ENCODE measurements around the gene UBC. TPM values are rescaled to one million over a fixed set of nuclear protein-coding genes. Genes with fewer than 3 reads are reported as not detected.
"Not testable (repeated sequence)": the region's sequence is repeated elsewhere in the genome, so short reads cannot be mapped to it uniquely, and the experiment has no call there.

The UBC gene
- total RNA-seq, 1 donor from 2014 or later, result 2,732 TPM

DNA sequence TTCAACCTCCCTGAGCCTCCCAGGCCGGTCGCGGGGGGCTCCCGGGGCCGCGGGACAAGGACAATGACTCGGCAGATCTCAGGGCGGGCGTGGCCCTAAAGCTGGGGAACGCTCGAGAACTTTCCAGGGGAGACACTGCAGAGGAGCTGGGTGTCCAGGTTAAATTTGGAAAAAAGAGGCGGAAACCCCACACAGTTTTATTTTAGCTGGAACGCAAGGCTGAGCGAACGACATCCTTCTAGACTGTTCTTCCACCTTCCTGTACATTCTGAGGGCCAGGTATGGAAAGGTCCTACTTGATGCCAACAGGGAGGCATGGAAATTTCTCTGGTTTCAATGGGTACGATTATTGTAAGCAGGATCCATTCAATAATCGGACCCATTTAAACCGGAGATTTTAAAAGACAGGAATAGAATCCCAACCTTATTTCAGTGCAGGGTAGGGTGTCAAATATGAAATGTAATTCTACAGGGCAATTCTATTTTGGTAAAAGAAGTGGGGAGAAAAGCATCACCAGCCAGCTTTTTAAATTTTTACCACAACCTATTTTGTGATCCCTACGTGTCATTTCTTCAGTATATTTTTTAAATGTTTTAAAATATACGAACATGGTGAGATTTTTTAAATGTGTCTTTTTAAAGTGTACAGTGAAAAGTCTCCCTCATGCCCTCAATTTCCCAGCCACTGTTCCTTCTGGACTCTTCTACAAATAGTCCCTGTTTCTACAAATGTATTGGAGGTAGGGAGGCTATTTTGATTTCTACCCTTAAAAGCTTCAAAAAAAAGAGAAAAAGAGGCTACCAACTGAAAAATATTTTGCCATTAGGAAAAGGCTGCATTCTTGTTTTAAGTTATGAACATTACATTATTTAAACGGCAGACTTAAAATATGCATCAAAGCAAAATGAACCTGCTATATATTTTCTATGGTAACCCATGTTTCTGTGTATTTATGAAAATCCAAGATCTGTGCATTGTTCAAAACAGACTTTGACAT, 1.1 kb upstream of the UBC start:
- DNase-seq (ENCODE audit: low read depth), result no peak

DNA sequence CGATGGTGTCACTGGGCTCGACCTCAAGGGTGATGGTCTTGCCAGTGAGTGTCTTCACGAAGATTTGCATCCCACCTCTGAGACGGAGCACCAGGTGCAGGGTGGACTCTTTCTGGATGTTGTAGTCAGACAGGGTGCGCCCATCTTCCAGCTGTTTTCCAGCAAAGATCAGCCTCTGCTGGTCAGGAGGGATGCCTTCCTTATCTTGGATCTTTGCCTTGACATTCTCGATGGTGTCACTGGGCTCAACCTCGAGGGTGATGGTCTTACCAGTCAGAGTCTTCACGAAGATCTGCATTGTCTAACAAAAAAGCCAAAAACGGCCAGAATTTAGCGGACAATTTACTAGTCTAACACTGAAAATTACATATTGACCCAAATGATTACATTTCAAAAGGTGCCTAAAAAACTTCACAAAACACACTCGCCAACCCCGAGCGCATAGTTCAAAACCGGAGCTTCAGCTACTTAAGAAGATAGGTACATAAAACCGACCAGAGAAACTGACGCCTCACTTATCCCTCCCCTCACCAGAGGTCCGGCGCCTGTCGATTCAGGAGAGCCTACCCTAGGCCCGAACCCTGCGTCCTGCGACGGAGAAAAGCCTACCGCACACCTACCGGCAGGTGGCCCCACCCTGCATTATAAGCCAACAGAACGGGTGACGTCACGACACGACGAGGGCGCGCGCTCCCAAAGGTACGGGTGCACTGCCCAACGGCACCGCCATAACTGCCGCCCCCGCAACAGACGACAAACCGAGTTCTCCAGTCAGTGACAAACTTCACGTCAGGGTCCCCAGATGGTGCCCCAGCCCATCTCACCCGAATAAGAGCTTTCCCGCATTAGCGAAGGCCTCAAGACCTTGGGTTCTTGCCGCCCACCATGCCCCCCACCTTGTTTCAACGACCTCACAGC, 717 bp downstream of the UBC start:
- peak; percentile 64 for DNase-seq (ENCODE audit: low read depth)

DNA sequence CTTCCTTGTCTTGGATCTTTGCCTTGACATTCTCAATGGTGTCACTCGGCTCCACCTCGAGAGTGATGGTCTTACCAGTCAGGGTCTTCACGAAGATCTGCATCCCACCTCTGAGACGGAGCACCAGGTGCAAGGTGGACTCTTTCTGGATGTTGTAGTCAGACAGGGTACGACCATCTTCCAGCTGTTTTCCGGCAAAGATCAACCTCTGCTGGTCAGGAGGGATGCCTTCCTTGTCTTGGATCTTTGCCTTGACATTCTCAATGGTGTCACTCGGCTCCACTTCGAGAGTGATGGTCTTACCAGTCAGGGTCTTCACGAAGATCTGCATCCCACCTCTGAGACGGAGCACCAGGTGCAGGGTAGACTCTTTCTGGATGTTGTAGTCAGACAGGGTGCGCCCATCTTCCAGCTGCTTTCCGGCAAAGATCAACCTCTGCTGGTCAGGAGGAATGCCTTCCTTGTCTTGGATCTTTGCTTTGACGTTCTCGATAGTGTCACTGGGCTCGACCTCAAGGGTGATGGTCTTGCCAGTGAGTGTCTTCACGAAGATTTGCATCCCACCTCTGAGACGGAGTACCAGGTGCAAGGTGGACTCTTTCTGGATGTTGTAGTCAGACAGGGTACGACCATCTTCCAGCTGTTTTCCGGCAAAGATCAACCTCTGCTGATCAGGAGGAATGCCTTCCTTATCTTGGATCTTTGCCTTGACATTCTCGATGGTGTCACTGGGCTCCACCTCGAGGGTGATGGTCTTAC, 1.7 kb downstream of the UBC start:
- DNase-seq (ENCODE audit: low read depth), result not testable (repeated sequence)

DNA sequence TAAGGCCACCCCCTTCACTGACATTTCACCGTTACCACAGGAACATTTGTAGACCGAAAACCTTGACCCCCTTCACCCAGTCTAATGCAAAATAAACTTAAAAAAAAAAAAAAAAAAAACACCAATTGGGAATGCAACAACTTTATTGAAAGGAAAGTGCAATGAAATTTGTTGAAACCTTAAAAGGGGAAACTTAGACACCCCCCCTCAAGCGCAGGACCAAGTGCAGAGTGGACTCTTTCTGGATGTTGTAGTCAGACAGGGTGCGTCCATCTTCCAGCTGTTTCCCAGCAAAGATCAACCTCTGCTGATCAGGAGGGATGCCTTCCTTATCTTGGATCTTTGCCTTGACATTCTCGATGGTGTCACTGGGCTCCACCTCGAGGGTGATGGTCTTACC, 2.9 kb downstream of the UBC start:
- not testable (repeated sequence) for DNase-seq (ENCODE audit: low read depth)

DNA sequence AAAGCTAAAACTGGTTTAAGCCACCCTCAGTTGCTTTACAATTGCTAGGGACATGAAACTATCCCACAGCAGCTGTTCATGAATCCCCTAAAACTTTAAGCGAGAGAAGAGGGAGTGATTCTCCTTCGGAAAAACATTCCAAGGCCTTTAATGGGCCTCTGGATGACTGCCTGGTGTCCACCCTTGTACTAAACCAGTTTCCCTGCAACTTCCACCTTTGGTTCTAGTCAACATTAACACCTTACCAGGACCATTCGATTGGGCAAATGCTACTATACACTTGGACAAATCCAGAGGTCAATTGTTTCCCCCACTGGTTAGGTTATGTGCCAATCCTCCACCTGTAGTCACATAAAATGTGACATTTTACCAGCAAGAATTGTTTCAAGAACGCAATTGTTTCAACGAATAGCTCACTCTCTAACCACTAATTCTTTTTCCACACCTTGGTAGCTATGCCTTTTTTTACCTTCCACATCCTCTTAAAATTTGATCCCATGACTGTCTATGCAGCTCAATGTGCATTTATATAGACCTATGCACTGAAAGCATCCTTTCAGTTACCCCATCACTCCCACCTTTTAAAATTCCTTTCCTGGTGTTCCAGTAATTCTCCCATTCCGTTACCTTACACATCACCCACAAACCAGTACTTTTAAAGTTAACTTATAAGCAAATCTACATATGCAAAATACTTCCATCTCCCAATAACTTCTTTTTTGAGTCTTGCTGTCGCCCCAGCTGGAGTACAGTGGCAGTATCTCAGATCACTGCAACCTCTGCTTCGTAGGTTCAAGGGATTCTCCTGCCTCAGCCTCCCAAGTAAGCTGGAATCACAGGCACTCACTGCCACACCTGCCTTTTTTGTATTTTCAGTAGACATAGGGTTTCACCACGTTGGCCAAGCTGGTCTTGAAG, 3.6 kb downstream of the UBC start:
- peak; percentile 50 for DNase-seq (ENCODE audit: low read depth)

DNA sequence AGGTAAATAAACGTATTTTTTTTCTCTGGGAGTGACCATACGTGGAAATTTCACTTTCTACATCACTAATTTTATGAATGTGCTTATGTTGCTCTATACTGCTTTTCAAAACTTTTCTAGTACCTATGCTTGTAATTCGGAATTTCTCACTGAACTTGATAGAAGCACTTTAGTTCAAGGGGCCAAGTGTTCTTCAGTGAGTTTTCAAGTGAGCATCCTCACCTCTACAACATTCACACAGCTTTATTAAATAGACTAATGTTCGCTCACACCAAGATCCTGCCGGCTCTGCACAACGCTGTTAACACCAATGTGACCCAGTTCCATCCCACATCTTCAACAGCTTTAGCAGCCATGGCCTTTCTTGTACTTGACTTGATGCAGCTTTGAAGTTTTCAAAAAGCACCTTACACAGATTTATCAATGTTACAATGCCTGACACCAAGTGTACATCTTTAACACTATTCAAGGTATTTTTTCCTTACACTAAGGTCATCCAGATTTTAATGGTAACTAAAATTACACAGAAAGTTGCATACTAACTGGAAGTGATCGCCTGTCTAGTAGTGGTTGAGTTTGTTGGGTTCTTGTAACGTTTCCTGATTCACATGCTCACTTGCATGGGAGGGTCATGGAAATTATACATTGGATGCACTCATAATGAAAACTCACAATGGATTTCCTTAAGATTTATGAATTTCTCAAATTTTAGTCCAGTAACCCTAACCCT, 4.5 kb downstream of the UBC start:
- peak; percentile 70 for DNase-seq (ENCODE audit: low read depth)

DNA sequence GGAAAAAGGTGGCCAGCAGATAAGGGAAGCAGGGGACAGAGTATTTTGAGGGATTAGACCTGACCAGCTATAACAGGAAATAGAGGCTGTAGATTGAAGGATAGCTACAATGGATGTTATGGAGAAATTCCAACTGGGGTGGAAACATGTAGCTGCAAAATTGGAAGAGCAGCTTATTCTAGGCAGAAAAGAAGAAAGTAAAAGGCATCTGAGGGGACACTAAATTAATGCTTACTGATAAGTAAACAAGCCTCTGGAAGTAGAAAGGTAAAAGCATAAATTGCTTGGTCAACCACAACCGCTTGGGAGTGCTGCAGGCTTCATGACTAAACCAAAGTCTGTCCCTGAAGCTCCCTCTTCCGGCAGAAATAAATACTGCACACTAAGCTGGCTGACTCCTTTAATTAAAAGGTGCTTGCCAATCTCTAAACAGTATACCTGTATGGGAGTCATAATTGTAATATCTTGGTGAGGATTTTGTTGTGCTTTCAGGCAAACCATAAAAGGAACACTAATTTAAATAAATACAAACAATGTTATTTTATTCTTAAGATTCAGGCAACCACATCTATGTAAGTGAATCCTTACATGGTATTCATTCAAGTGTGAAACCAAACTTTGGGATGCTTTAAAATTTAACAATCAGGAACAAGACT, 7.7 kb downstream of the UBC start:
- peak; percentile 96 for DNase-seq (ENCODE audit: low read depth)

DNA sequence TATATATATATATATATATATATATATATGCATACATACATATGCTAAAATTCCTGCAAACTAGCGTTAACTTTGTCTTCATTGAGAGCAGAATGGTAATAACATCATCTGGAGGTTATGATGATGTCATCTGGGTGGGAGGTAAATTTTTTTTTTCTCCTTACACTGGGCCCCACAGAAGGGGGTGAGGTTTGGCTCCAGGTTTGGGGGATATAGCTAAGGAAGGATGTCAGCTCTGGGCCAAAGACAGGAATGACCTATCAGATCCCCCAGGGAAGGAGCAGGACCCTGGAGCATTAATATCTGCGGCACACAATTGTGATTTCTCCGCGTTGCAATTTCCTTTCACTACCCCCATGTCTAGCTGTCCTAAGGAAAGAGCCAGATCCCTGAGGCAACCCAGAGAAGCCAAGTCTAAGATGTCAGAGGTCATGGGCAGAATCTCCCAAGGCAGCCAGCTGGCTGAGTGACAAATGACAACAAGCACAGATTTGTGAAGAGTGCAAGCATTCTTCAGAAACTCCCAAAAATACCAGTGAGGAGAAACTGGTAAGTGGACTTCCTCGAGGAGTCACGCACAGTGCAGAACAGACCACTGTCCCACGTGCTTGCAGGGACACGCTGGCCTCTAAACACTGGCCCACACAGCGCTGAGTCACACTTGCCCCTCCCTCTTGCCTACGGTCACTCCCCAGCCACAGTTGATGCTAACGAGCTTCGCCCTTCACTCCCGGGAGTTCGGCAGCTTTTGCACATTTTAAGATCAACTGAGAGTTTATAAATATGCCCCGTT, 9.9 kb downstream of the UBC start:
- DNase-seq (ENCODE audit: low read depth), result peak; percentile 92

DNA sequence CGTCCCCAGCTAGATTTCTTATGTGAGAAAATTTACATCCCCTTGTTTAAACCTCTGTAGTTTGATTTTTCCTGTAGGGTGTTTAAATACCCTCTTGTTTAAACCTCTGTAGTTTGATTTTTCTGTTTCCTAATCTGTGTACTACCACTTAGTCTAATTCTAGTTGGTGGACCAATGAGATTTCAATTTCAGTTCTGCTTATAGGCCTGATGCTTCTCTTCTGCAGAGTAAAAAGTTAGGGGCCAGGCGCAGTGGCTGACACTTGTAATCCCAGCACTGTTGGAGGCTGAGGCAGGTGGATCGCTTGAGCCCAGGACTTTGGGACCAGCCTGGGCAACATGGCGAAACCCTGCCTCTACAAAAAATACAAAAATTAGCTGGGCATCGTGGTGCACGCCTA, 11.5 kb downstream of the UBC start:
- DNase-seq (ENCODE audit: low read depth), result no peak

DNA sequence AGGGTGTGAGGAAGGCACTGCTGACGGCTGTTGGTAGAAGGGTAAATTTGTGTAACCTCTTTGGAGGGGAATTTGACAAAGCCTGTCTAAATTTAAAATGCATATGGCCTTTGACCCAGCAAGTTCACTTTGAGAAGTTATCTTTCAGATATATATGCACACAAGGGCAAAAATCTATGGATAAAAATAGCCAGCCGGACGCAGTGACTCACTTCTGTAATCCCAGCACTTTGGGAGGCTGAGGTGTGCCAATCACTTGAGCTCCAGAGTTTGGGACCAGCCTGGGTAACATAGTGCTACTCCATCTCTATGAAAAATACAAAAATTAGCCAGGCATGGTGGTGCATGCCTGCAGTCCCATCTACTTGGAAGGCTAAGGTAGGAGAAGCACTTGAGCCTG, 13.4 kb downstream of the UBC start:
- no peak for DNase-seq (ENCODE audit: low read depth)

DNA sequence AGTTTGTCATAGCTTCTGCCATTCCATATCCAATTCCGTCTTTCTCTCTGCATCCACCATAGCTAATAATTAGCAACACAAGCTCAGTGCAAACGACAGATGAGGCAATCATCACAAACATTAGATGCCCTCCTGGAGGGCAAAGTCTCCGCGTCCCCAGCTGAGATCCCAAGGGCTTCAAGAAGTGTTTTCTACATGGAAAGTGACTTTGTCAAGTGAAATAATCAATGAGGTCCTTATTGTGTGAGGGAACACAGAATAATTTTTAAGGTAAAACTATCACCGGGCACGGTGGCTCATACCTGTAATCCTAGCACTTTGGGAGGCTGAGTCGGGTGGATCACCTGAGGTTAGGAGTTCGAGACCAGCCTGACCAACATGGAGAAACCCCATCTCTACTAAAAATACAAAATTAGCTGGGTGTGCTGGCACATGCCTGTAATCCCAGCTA, 14.1 kb downstream of the UBC start:
- peak; percentile 57 for DNase-seq (ENCODE audit: low read depth)

DNA sequence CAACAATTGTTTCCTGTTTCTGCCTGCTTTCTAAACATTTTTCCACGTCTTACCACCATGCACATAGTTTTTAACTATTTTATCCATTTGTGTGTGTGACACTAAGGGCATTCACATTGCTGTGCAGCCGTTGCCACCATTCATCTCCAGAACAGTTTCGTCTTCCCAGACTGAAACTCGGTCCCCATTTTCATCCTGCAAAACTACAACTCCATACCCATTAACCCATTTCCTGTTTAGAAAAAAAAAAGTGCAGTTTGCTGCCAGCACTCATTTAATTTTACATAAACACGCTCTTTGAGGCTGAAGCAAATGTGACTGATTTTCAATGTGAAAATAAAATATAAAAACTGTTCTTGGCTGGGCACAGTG, 15.5 kb downstream of the UBC start:
- no peak for DNase-seq (ENCODE audit: low read depth)

DNA sequence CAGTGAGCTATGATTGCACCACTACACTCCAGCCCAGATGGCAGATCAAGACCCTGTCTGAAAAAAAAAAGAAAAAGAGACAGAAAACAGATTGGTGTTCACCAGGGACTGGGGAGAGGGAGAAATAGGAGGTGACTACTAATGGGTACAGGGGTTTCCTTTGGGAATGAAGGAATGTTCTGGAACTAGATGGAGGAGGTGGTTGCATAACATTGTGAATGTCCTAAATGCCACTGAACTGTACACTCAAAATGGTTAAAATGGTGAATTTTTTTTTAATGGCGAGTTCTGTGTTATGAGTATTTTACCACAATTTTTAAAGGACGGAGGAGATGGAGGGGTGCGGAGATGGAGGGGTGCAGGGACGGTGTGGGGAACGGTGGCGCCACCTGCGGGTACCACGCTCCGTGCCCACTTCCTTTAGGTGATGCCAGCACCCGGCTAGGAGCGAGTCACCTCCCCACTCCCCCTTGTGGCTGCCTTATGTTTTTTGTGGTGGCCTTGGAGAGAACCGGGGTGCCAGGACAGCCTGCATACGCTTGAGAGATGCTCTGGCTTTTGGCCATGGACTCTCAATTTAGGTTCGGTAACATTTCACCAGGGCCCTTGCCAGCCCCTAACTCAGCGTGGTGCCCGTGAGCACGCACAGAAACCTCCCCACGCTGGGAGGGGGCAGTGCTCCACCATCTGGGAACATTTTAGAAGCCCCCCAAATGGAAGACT, 16.1 kb downstream of the UBC start:
- DNase-seq (ENCODE audit: low read depth), result no peak

DNA sequence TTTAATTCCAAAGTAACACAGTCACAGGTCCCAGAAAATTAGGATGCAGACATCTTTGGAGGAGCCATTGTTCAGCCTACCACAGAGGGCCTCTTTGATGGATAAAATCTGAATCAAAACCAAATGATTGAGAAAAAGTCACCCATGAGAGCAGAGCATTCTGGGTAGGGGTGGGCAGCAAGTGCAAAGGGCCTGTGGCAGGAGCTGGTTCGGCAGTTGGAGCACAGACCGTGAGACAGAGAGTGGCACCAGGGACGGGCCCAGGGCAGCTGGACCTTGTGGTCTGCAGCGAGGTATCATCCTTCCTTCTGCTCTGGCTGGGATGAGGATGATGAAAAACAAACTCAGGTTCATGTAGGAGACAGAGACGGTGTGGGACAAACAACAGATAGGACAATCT, 18.0 kb downstream of the UBC start:
- no peak for DNase-seq (ENCODE audit: low read depth)

DNA sequence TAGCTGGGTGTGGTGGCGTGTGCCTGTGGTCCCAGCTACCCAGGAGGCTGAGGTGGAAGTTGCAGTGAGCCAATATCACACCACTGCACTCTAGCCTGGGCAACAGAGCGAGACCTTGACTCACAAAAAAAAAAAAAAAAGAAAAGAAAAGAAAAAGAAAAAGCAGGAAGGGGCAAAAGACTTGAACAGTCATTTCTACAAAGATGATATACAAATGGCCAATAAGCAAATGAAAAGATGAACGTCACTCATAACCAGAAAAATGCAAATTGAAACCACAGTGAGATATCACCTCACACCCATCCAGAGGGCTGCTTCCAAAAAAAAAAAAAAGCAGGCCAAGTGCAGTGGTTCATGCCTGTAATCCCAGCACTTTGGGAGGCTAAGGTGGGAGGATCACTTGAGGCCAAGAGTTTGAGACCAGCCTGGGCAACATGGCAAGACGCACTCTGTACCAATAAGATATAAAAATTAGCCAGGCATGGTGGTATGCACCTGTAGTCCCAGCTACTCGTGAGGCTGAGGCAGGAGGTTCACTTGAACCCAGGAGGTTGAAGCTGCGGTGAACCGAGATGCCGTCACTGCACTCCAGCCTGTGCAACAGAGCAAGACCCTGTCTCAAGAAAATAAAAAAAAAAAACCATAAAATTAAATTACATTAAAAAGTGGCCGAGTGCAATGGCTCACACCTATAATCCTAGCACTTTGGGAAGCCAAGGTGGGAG, 20.5 kb downstream of the UBC start:
- no peak for DNase-seq (ENCODE audit: low read depth)

DNA sequence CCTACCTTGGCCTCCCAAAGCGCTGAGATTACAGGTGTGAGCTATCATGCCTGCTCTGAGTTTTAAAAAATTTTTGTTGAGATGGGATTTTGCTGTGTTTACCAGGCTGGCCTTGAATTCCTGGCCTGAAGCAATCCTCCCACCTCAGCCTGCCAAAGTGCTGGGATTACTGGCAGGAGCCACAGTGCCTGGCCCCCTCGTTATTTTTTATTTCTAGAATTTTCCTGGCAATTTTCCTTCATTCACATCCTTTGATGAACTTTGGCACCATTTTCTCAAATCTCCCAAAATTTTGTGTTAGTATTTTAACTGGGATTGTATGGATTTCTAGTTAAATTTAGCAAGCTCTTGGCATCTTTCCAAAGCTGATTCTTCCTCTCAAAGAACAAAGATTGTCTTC, 26.2 kb downstream of the UBC start:
- DNase-seq (ENCODE audit: low read depth), result no peak

DNA sequence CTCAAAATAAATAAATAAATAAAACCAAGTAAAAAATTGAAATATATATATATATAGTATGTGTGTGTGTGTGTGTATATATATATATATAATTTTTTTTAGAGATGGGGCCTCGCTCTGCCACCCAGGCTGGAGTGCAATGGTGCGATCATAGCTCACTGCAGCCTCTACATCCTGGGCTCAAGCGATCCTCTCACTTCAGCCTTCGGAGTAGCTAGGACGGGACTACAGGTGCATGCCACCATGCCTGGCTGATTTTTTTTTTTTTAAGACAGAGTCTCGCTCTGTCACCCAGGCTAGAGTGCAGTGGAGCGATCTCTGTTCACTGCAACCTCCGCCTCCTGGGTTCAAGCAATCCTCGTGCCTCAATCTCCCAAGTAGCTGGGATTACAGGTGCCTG, 26.7 kb downstream of the UBC start:
- not testable (repeated sequence) for DNase-seq (ENCODE audit: low read depth)

Data from renal cortical epithelial cell (primary cell).